GM18505 (cell line): Measurements from ENCODE around the gene SETX.

Source experiments
- ATAC-seq: cut with Tn5 transposase; IDR thresholded peaks from one replicate; pipeline ENCODE4 v1.9.1; 2021; ENCODE audit not compliant: unreplicated experiment
- POLR2A ChIP-seq: IDR thresholded peaks from 4 replicates; pipeline ENCODE4 v1.6.1; 2011; ENCODE audit warnings: borderline replicate concordance; ENCODE audit not compliant: insufficient read depth, insufficient read length; ENCODE audit errors: extremely low read depth

Gene SETX

DNA sequence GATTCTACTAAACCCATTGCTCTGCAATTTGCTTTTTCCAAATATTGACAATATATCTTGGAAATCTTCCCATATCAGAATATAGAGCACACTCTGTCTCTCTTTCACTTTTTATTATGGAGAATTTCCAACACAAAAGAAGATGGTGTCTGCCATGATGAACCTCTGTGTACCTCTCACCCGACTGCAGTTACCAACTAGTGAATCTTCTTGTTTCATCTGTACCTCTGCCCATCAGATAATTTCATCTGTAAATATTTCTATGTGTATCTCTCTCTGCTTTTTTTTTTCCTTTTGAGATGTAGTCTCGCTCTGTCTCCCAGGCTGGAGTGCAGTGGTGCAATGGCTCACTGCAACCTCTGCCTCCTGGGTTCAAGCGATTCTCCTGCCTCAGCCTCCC, 130.1 kb downstream of the SETX start:
- TF ChIP-seq POLR2A, result no peak
- ATAC-seq, result no peak

DNA sequence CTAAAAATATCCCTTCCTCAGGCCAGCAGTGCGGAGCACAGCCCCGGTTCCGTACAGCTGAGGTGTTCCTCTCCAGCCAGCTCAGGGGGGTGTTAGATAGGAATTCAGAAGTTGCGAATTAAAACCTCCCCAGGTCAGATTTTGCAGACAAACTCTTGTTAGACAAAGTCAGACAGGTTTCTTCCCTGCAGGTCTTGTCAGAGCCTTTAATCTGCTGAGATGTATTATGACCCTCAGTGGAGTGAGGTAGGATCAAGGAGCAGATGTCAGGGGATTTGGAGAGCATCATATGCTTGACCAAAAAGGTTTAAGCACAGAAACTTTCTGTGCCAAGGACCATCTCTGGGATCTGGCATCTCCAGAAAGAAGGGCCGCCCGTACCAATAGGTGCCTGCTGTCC, 132.8 kb downstream of the SETX start:
- no peak for ATAC-seq
- TF ChIP-seq POLR2A, result no peak

DNA sequence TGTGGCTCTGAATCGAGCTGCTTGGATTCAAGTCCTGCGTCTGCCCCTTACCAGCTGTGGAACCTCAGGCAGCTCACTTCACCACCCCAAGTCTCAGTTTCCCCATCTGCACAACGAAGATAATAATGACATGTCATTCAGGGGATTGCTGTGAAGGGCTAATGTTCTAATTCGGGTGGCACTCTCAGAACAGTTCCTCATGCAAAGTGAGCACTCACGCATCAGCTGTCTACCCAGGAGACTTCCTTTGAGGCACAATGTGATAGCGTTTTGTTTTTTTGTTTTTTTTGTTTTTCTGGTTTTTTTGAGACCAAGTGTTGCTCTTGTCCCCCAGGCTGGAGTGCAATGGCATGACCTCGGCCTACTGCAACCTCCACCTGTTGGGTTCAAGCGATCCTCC, 136.6 kb downstream of the SETX start:
- TF ChIP-seq POLR2A, result no peak
- no peak for ATAC-seq

DNA sequence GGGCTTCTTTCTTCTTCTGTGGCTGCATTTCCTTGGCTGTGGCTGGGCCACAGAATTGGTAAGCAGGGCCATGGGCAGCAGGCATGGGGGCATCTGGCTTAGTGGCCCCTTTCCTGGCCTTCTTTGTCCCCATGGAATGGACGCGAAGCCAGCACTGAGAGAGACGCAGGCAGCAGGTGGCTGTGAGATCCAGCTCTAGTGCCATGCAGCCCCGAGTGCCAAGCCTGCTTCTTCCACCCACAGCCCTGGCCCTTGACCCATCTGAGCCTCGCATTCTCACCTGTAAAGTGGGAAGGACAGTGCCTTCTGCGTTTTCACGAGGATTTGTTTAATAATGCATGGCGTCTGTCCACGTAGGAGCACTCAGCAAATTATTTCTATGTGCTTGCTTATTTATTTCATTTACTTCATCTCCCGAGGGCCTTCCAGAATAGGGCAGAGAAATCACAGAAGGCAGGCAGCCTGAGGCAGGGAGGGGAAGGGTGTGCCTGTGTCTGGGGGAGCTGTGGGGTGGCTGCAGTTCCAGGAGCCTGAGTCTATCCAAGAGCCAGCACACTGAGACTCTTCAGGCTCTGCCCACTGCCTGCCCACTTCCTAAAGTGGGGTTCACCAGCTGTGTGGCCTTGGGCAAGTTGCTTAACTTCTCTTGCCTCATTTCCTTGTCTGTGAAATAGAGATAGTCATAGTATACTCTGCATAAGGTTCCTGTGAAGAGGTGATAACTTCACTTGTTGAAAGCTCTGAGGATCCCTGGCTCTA, 137.7 kb downstream of the SETX start:
- ATAC-seq, result no peak
- no peak for TF ChIP-seq POLR2A

DNA sequence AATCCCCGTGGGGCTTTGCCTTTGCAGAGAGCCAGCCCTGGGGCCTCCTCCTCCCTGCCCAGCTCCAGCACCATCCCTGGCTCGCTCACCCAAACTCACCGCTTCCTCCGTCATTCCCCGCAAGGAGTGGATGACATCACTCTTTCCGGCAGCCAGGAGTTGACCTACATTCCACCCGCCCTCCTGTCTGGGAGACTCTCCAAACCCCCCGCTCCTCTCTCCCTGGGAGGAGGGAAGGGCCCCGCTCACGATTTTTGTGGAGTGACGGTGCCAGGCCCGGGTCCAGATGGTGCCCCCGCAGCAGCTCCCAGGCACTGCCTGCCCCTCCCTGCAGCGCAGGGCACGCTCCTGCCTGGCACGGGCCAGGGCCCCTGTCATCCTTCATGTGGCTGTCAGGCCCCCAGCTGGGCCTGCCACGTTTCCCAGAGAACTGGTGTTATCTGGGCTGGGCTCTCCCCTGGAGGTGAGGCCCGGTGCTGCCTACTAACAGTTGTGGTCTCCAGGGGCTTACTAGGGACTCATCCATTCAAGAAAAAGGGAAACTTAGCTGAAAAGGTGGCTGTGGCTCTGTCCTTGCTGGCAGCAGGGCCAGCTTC, 140.7 kb downstream of the SETX start:
- ATAC-seq, result no peak
- TF ChIP-seq POLR2A, result no peak

DNA sequence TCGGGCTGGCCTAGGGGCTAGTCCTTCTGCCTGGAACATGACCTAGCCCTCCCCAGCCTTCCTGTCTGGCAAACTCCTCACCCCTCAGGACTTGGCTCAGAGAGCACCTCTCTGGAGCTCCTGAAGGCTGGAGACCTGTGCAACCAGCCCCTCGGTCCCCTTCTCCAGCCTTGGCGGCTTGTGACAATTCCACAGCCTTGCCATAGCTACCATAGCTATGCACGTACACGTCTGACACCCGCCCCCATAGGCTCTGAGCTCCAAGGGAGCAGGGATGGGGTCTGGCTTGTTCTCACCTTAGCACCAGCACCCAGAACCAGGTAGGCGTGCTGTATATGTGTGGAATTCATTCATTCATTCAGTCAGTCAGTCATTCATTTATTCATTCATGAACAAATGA, 143.2 kb downstream of the SETX start:
- no peak for TF ChIP-seq POLR2A
- ATAC-seq, result no peak
